ENCODE measurements around the gene GPRIN1. TPM values are rescaled to one million over a fixed set of nuclear protein-coding genes. Genes with fewer than 3 reads are reported as not detected.

GPRIN1 gene
- total RNA-seq, 2 donors from 2014 or later: 0.14 to 6.6 TPM

- Histone ChIP-seq H3K4me3 (no peak overlapping the region), H3K27me3 (replicated peaks; ENCODE audit: insufficient read depth) (no peaks in the 10 kb centered on the region), H3K36me3 (no peaks in the 10 kb centered on the region), H3K27ac (no peak overlapping the region), H3K9me3 (no peaks in the 10 kb centered on the region), H3K4me1 (replicated peaks) (no peaks in the 10 kb centered on the region)
- WGBS: 85% methylated on average over 12 of the region's 12 CpGs
- intact Hi-C loops (cut with DNase I): no loop called here
- DNase-seq (ENCODE audit: low spot score): no peak
- TF ChIP-seq POLR2A (IDR thresholded peaks at IDR 0.05) (no peak), CTCF (IDR thresholded peaks at IDR 0.05) (no peak), POLR2AphosphoS5 (IDR thresholded peaks at IDR 0.05) (no peak)
Measured at GRCh38 chr5:176581361-176581760, 28.6 kb downstream of the GPRIN1 start.

GRCh38 chr5:176579323-176579722 is 30.6 kb downstream of the GPRIN1 start:
- H3K4me3 ChIP-seq: no peak overlapping the region
- H3K27ac ChIP-seq: no peak overlapping the region
- H3K27me3 ChIP-seq (replicated peaks; ENCODE audit: insufficient read depth): no peaks in the 10 kb centered on the region
- no peaks in the 10 kb centered on the region for H3K9me3 ChIP-seq
- no peak for DNase-seq (ENCODE audit: low spot score)
- TF ChIP-seq POLR2AphosphoS5 (IDR thresholded peaks at IDR 0.05): no peak
- no peaks in the 10 kb centered on the region for H3K4me1 ChIP-seq (replicated peaks)
- WGBS: 71% methylated on average over 4 of the region's 4 CpGs
- no peaks in the 10 kb centered on the region for H3K36me3 ChIP-seq
- intact Hi-C loops (cut with DNase I): loop anchor here (10.0 kb wide), 1 partner anchor 165 kb away; the partner anchor contains the start of gene CLTB

- Histone ChIP-seq H3K4me1 (replicated peaks) (no peaks in the 10 kb centered on the region), H3K36me3 (no peaks in the 10 kb centered on the region), H3K4me3 (no peak overlapping the region), H3K27ac (no peak overlapping the region), H3K9me3 (no peaks in the 10 kb centered on the region), H3K27me3 (replicated peaks; ENCODE audit: insufficient read depth) (no peaks in the 10 kb centered on the region)
- DNase-seq (ENCODE audit: low spot score): peak; percentile 83
- 25% methylated on average over 15 of the region's 15 CpGs for WGBS
- TF ChIP-seq CTCF (IDR thresholded peaks at IDR 0.05): peak; percentile 22 to 85 (median 64)
- no peak for TF ChIP-seq POLR2A (IDR thresholded peaks at IDR 0.05)
- peak; percentile 41 for TF ChIP-seq POLR2AphosphoS5 (IDR thresholded peaks at IDR 0.05)
- intact Hi-C loops (cut with DNase I): loop anchor here (10.0 kb wide), 1 partner anchor 164 kb away; the partner anchor contains the start of gene CLTB
Measured at GRCh38 chr5:176578391-176578808, 31.6 kb downstream of the GPRIN1 start.

GRCh38 chr5:176577312-176578176 is 32.4 kb downstream of the GPRIN1 start:
- Histone ChIP-seq H3K4me1 (replicated peaks) (no peaks in the 10 kb centered on the region), H3K27me3 (replicated peaks; ENCODE audit: insufficient read depth) (no peaks in the 10 kb centered on the region), H3K9me3 (no peaks in the 10 kb centered on the region), H3K27ac (no peak overlapping the region), H3K36me3 (no peaks in the 10 kb centered on the region), H3K4me3 (no peak overlapping the region)
- no peak for DNase-seq (ENCODE audit: low spot score)
- intact Hi-C loops (cut with DNase I): loop anchor here (10.0 kb wide), 1 partner anchor 163 kb away; the partner anchor contains the start of gene CLTB
- 82% methylated on average over 36 of the region's 36 CpGs for WGBS
- TF ChIP-seq CTCF (IDR thresholded peaks at IDR 0.05): no peak
- TF ChIP-seq POLR2A (IDR thresholded peaks at IDR 0.05): no peak
- TF ChIP-seq POLR2AphosphoS5 (IDR thresholded peaks at IDR 0.05): no peak

- H3K27ac ChIP-seq: no peak overlapping the region
- H3K27me3 ChIP-seq (replicated peaks; ENCODE audit: insufficient read depth): no peaks in the 10 kb centered on the region
- TF ChIP-seq POLR2AphosphoS5 (IDR thresholded peaks at IDR 0.05) (no peak), CTCF (IDR thresholded peaks at IDR 0.05) (no peak), POLR2A (IDR thresholded peaks at IDR 0.05) (no peak)
- no peaks in the 10 kb centered on the region for H3K4me1 ChIP-seq (replicated peaks)
- WGBS: 83% methylated on average over 37 of the region's 37 CpGs
- no peaks in the 10 kb centered on the region for H3K36me3 ChIP-seq
- no peak for DNase-seq (ENCODE audit: low spot score)
- intact Hi-C loops (cut with DNase I): loop anchor here (10.0 kb wide), 1 partner anchor 161 kb away; the partner anchor contains the start of gene CLTB
- no peak overlapping the region for H3K4me3 ChIP-seq
- H3K9me3 ChIP-seq: no peaks in the 10 kb centered on the region
Measured at GRCh38 chr5:176575488-176576422, 34.2 kb downstream of the GPRIN1 start.
